K562 (cell line): Measurements from ENCODE around the gene LAMB3. TPM values are rescaled to one million over a fixed set of nuclear protein-coding genes. Genes with fewer than 3 reads are reported as not detected.
A peak's percentile ranks its signal among the peaks of the same experiment; 100 is the strongest.

ENCODE experiments used
- ATAC-seq: fragments of 200-7000 bp; cut with Tn5 transposase; 3 replicates; pipeline ENCODE4 v1.9.1; 2020; ENCODE audit warnings: moderate library complexity
- BruUV-seq: library from RNA; stranded (reverse); fragments of 400-500 nt; replicated peaks from 2 replicates; lab custom pipeline; 2021; lab: Mats Ljungman, UMichigan
- CTCF ChIA-PET: fragments of 300-600 bp; formaldehyde crosslinking; extraction: SDS; loops from one replicate; lab custom pipeline; 2021; ENCODE audit warnings: low intra/inter-chr PET ratio; lab: Yijun Ruan, JAX
- POLR2A ChIA-PET: fragments of 300-600, 350-650 bp; sonication (Branson Sonifier 250); formaldehyde crosslinking; extraction: SDS; loops from one replicate; lab custom pipeline; 2021; ENCODE audit warnings: antibody characterized with exemption, inconsistent platforms; lab: Yijun Ruan, JAX
- DNase-seq, 4 experiments: peaks; one replicate each; pipeline versions ENCODE4 v3.0.0 to v3.0.0-alpha.2; 2011 to 2018; ENCODE audit warnings: low spot score in 3 of 4, mixed read lengths in 3 of 4; ENCODE audit errors: extremely low read depth in 1 of 4
- FAIRE-seq: peaks from 2 replicates; lab custom pipeline; 2011; peaks lifted over from hg19 to GRCh38; lab: Jason Lieb, UNC
- H2AFZ ChIP-seq: 2 replicates; pipeline ENCODE4 v1.6.0; 2011; ENCODE audit warnings: low read depth, low read length, control low read depth, inconsistent platforms
- H3K27ac ChIP-seq: fragments of 200-600 bp; 3 replicates; pipeline ENCODE4 v1.8.0; 2011; ENCODE audit warnings: low read depth, mild to moderate bottlenecking, control low read depth, inconsistent platforms, low read length, moderate library complexity, mixed read lengths; ENCODE audit errors: extremely low read depth
- H3K27me3 ChIP-seq, 2 experiments: fragments of 300-600 bp in 1 of 2; 2 replicates in 1 of 2; 3 replicates in 1 of 2; pipeline versions ENCODE4 v1.6.0 to v1.8.0; 2011; ENCODE audit warnings: inconsistent platforms in 2 of 2, low read length in 2 of 2, mild to moderate bottlenecking in 1 of 2, mixed read lengths in 1 of 2, moderate library complexity in 1 of 2; ENCODE audit not compliant: control insufficient read depth in 2 of 2, insufficient read depth in 2 of 2
- H3K36me3 ChIP-seq: fragments of 300-600 bp; 3 replicates; pipeline ENCODE4 v1.8.0; 2011; ENCODE audit warnings: mild to moderate bottlenecking, low read length, inconsistent platforms; ENCODE audit not compliant: control insufficient read depth, insufficient read depth
- H3K4me1 ChIP-seq, 2 experiments: fragments of 200-600 bp in 1 of 2; replicated peaks in 1 of 2; 2 replicates in 1 of 2; 3 replicates in 1 of 2; pipeline versions ENCODE4 v1.5.1 to v1.8.0; 2011; ENCODE audit warnings: inconsistent platforms in 2 of 2, low read length in 2 of 2, mild to moderate bottlenecking in 1 of 2, mixed read lengths in 1 of 2, moderate library complexity in 1 of 2; ENCODE audit not compliant: control insufficient read depth in 2 of 2, insufficient read depth in 2 of 2
- H3K4me2 ChIP-seq: 2 replicates; pipeline ENCODE4 v1.6.1; 2011; ENCODE audit warnings: low read length, control low read depth, inconsistent platforms, mixed read lengths; ENCODE audit not compliant: insufficient read depth
- H3K4me3 ChIP-seq: fragments of 200-600 bp; sonication (generic), shearing (Covaris generic); 2 replicates; pipeline ENCODE4 v1.5.1; 2016; ENCODE audit warnings: control low read depth, inconsistent platforms
- H3K79me2 ChIP-seq: fragments of 200-600 bp; 3 replicates; pipeline ENCODE4 v1.8.0; 2011; ENCODE audit warnings: low read length, inconsistent platforms; ENCODE audit not compliant: control insufficient read depth, insufficient read depth
- H3K9ac ChIP-seq, 2 experiments: 2 replicates each; pipeline versions ENCODE4 v1.6.0 to v1.6.1; 2011; ENCODE audit warnings: low read depth in 2 of 2, low read length in 2 of 2, control low read depth in 1 of 2, inconsistent platforms in 1 of 2, mild to moderate bottlenecking in 1 of 2, mixed read lengths in 1 of 2; ENCODE audit not compliant: insufficient read depth in 1 of 2
- H3K9me1 ChIP-seq: one replicate; pipeline ENCODE4 v1.6.0; 2011; ENCODE audit warnings: inconsistent platforms, mild to moderate bottlenecking, low read length, moderate library complexity; ENCODE audit not compliant: control insufficient read depth, insufficient read depth
- H3K9me3 ChIP-seq: replicated peaks from 2 replicates; pipeline ENCODE4 v1.5.1; 2011; ENCODE audit warnings: low read depth, low read length, inconsistent platforms; ENCODE audit not compliant: control insufficient read depth, insufficient read depth
- H4K20me1 ChIP-seq: replicated peaks from 2 replicates; pipeline ENCODE4 v1.6.1; 2011; ENCODE audit warnings: low read length, inconsistent platforms, mixed read lengths; ENCODE audit not compliant: control insufficient read depth, insufficient read depth
- BHLHE40 ChIP-seq: IDR thresholded peaks from 2 replicates; pipeline ENCODE4 v1.6.1; 2011; ENCODE audit warnings: low read length, improper control_type of control experiment
- CBX1 ChIP-seq: sonication (generic); IDR thresholded peaks from 2 replicates; pipeline ENCODE4 v1.6.1; 2016; ENCODE audit warnings: antibody characterized with exemption, low read depth, mild to moderate bottlenecking
- SMAD1 ChIP-seq: fragments of 150-350 bp; IDR thresholded peaks from 2 replicates; pipeline ENCODE4 v1.6.1; 2014; ENCODE audit warnings: low read length, low read depth; ENCODE audit not compliant: partially characterized antibody
- TARDBP ChIP-seq: fragments of 450-650 bp; IDR thresholded peaks from 2 replicates; pipeline ENCODE4 v1.6.1; 2016
- TCF7L2 ChIP-seq: fragments of 150-350 bp; IDR thresholded peaks from 2 replicates; pipeline ENCODE4 v1.6.1; 2016; ENCODE audit warnings: low read depth, mild to moderate bottlenecking, low read length, moderate library complexity
- TEAD4 ChIP-seq, 2 experiments: sonication (generic) in 1 of 2; formaldehyde crosslinking in 1 of 2; IDR thresholded peaks; 2 replicates each; pipeline versions ENCODE4 v1.6.1 to v1.8.0; 2012 to 2022; ENCODE audit warnings: borderline replicate concordance in 1 of 2, inconsistent platforms in 1 of 2, low read length in 1 of 2, mild to moderate bottlenecking in 1 of 2, missing genetic modification reagents in 1 of 2
- ZNF140 ChIP-seq: fragments of 250-450 bp; sonication (Bioruptor Pico); IDR thresholded peaks from 2 replicates; pipeline ENCODE4 v1.8.0; 2021; ENCODE audit warnings: moderate library complexity, mild to moderate bottlenecking, inconsistent platforms
- WGBS: fragments of 100-300 bp; shearing (Covaris generic); methylation state at CpG from one replicate; pipeline ENCODE4 v1.1.6; 2016; ENCODE audit warnings: low coverage, mixed read lengths; ENCODE audit not compliant: insufficient coverage; ENCODE audit errors: missing lambda C conversion rate; 5-methylcytosine and 5-hydroxymethylcytosine counted together
- in situ Hi-C: fragments of 300-500 bp; cut with MboI; formaldehyde crosslinking; loops from 4 replicates; pipeline ENCODE4 v1.15.0; 2018; ENCODE audit warnings: inconsistent platforms, mixed read lengths
- intact Hi-C: fragments of 100-400 bp; cut with micrococcal nuclease; formaldehyde crosslinking; loops from 2 replicates; pipeline ENCODE4 v1.14.2; 2022
- polyA plus RNA-seq, 8 experiments: library from polyadenylated mRNA; depleted of rRNA in 4 of 8; stranded (reverse) in 5 of 8; unstranded in 3 of 8; fragments of >200 nt; fragmentation: Nextera tagmentation in 2 of 8; fragmentation: Illumina TruSeq in 1 of 8; extraction: Ambion mirVana in 2 of 8; extraction: Trizol in 1 of 8; gene quantifications; 2 replicates each; pipeline versions ENCODE4 v1.2.1 to v1.2.3, GENCODE V29; 2011 to 2014; ENCODE audit warnings: inconsistent platforms in 1 of 8, missing spikeins in 1 of 8
- total RNA-seq, 7 experiments: library from RNA; depleted of rRNA in 6 of 7; stranded (reverse); fragments of >200 nt in 6 of 7; fragmentation: Illumina TruSeq in 2 of 7; extraction: Trizol in 2 of 7; gene quantifications; 2 replicates each; pipeline versions ENCODE4 v1.2.1 to v1.2.3, GENCODE V29; 2011 to 2021; ENCODE audit warnings: low replicate concordance in 1 of 7
- TF ChIP-seq, protein P1 (sequence below): sonication (generic); formaldehyde crosslinking; IDR thresholded peaks from 2 replicates; pipeline ENCODE4 v1.8.0; 2022; ENCODE audit warnings: mild to moderate bottlenecking, missing genetic modification reagents, borderline replicate concordance
- TF ChIP-seq, protein P2 (sequence below): fragments of 250-450 bp; sonication (Bioruptor Pico); IDR thresholded peaks from 2 replicates; pipeline ENCODE4 v1.4.0; 2020
- TF ChIP-seq, protein P3 (sequence below): sonication (generic); formaldehyde crosslinking; IDR thresholded peaks from 2 replicates; pipeline ENCODE4 v1.8.0; 2022; ENCODE audit warnings: mild to moderate bottlenecking, missing genetic modification reagents

Gene LAMB3
- total and polyA plus RNA-seq, 9 of the 15 experiments (the other 6 are each of a cell fraction or from before 2014, with no cell fraction given), result 0.08 to 1.3 (median 0.91) TPM

DNA sequence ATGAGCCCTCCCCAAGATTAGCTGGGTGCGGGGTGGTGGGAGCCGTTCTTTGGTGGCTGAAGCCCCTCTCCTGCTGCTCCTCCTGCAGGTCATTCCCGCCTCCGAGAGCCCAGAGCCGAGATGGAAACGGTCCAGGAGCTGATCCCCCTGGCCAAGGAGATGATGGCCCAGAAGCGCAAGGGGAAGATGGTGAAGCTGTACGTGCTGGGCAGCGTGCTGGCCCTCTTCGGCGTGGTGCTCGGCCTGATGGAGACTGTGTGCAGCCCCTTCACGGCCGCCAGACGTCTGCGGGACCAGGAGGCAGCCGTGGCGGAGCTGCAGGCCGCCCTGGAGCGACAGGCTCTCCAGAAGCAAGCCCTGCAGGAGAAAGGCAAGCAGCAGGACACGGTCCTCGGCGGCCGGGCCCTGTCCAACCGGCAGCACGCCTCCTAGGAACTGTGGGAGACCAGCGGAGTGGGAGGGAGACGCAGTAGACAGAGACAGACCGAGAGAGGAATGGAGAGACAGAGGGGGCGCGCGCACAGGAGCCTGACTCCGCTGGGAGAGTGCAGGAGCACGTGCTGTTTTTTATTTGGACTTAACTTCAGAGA, 23.4 kb upstream of the LAMB3 start:
- peak in 1 of 4 experiments; percentile 23 for DNase-seq
- H3K79me2 ChIP-seq, result no peaks in the 10 kb centered on the region; the same call in 2 of the 3 replicates
- H2AFZ ChIP-seq, result peak overlapping the region; percentile 69
- no peaks in the 10 kb centered on the region for H4K20me1 ChIP-seq
- H3K36me3 ChIP-seq, result no peaks in the 10 kb centered on the region
- peak overlapping the region; percentile 50 to 87; a peak in 3 of 4 replicates for H3K9ac ChIP-seq
- peak overlapping the region; percentile 11; the same call in 1 of the 3 replicates for H3K27ac ChIP-seq
- H3K27me3 ChIP-seq, result peaks cover 0 to 15% of the 10 kb centered on the region in 2 experiments; a peak in 2 of 5 replicates
- TSS peak; percentile 89 for BruUV-seq
- POLR2A ChIA-PET, result interaction anchor here (0.6 to 1.6 kb wide), 14 partner anchors 9 to 277 kb away, joined by 3 to 10 read pairs (median 4); partner anchors contain the start of gene LAMB3
- in situ Hi-C loops, result no loop called here
- H3K4me2 ChIP-seq, result peak overlapping the region; percentile 79
- CTCF ChIA-PET, result interaction anchor here (0.6 kb wide), 1 partner anchor 67 kb away, joined by 3 read pairs; no protein-coding TSS in a partner anchor
- H3K9me3 ChIP-seq, result no peaks in the 10 kb centered on the region
- no peak for FAIRE-seq
- H3K4me1 ChIP-seq, result peaks cover 12 to 23% of the 10 kb centered on the region in 2 experiments
- peak; percentile 59 for ATAC-seq
- H3K9me1 ChIP-seq, result no peaks in the 10 kb centered on the region
- 13% methylated on average over 31 of the region's 34 CpGs for WGBS
- intact Hi-C loops, result loop anchor here (2.0 kb wide), 1 partner anchor 29 kb away; no protein-coding TSS in a partner anchor
- H3K4me3 ChIP-seq, result peak overlapping the region; percentile 45
- TF ChIP-seq, protein P1, sequence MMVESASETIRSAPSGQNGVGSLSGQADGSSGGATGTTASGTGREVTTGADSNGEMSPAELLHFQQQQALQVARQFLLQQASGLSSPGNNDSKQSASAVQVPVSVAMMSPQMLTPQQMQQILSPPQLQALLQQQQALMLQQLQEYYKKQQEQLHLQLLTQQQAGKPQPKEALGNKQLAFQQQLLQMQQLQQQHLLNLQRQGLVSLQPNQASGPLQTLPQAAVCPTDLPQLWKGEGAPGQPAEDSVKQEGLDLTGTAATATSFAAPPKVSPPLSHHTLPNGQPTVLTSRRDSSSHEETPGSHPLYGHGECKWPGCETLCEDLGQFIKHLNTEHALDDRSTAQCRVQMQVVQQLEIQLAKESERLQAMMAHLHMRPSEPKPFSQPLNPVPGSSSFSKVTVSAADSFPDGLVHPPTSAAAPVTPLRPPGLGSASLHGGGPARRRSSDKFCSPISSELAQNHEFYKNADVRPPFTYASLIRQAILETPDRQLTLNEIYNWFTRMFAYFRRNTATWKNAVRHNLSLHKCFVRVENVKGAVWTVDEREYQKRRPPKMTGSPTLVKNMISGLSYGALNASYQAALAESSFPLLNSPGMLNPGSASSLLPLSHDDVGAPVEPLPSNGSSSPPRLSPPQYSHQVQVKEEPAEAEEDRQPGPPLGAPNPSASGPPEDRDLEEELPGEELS (CRISPR knock-in tag), result 0 out of 2 replicates have a peak, but pooled peaks have one; percentile 28
- TF ChIP-seq, protein P2, sequence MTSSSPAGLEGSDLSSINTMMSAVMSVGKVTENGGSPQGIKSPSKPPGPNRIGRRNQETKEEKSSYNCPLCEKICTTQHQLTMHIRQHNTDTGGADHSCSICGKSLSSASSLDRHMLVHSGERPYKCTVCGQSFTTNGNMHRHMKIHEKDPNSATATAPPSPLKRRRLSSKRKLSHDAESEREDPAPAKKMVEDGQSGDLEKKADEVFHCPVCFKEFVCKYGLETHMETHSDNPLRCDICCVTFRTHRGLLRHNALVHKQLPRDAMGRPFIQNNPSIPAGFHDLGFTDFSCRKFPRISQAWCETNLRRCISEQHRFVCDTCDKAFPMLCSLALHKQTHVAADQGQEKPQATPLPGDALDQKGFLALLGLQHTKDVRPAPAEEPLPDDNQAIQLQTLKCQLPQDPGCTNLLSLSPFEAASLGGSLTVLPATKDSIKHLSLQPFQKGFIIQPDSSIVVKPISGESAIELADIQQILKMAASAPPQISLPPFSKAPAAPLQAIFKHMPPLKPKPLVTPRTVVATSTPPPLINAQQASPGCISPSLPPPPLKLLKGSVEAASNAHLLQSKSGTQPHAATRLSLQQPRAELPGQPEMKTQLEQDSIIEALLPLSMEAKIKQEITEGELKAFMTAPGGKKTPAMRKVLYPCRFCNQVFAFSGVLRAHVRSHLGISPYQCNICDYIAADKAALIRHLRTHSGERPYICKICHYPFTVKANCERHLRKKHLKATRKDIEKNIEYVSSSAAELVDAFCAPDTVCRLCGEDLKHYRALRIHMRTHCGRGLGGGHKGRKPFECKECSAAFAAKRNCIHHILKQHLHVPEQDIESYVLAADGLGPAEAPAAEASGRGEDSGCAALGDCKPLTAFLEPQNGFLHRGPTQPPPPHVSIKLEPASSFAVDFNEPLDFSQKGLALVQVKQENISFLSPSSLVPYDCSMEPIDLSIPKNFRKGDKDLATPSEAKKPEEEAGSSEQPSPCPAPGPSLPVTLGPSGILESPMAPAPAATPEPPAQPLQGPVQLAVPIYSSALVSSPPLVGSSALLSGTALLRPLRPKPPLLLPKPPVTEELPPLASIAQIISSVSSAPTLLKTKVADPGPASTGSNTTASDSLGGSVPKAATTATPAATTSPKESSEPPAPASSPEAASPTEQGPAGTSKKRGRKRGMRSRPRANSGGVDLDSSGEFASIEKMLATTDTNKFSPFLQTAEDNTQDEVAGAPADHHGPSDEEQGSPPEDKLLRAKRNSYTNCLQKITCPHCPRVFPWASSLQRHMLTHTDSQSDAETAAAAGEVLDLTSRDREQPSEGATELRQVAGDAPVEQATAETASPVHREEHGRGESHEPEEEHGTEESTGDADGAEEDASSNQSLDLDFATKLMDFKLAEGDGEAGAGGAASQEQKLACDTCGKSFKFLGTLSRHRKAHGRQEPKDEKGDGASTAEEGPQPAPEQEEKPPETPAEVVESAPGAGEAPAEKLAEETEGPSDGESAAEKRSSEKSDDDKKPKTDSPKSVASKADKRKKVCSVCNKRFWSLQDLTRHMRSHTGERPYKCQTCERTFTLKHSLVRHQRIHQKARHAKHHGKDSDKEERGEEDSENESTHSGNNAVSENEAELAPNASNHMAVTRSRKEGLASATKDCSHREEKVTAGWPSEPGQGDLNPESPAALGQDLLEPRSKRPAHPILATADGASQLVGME (CRISPR knock-in tag), result 0 out of 2 replicates have a peak, but pooled peaks have one; percentile 32
- TF ChIP-seq CBX1, result 0 out of 2 replicates have a peak, but pooled peaks have one; percentile 1
- no peak for TF ChIP-seq SMAD1
- no peak for TF ChIP-seq ZNF140
- no peak for TF ChIP-seq TCF7L2
- no peak for TF ChIP-seq TARDBP
- TF ChIP-seq BHLHE40, result peak; percentile 57
- 0 out of 2 replicates have a peak, but pooled peaks have one; percentile 6 for TF ChIP-seq TEAD4 (IDR thresholded peaks at IDR 0.05; ENCODE audit: low read length)
- no peak for TF ChIP-seq TEAD4 (CRISPR knock-in tag; IDR thresholded peaks at IDR 0.05; ENCODE audit: borderline replicate concordance)
- TF ChIP-seq, protein P3, sequence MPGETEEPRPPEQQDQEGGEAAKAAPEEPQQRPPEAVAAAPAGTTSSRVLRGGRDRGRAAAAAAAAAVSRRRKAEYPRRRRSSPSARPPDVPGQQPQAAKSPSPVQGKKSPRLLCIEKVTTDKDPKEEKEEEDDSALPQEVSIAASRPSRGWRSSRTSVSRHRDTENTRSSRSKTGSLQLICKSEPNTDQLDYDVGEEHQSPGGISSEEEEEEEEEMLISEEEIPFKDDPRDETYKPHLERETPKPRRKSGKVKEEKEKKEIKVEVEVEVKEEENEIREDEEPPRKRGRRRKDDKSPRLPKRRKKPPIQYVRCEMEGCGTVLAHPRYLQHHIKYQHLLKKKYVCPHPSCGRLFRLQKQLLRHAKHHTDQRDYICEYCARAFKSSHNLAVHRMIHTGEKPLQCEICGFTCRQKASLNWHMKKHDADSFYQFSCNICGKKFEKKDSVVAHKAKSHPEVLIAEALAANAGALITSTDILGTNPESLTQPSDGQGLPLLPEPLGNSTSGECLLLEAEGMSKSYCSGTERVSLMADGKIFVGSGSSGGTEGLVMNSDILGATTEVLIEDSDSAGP (CRISPR knock-in tag), result 0 out of 2 replicates have a peak, but pooled peaks have one; percentile 40
